ENCODE measurements around the gene DLG1. TPM values are rescaled to one million over a fixed set of nuclear protein-coding genes. Genes with fewer than 3 reads are reported as not detected.

Gene DLG1
- total and polyA plus RNA-seq, 4 donors: 12.7 to 51.2 (median 22.3) TPM

DNA sequence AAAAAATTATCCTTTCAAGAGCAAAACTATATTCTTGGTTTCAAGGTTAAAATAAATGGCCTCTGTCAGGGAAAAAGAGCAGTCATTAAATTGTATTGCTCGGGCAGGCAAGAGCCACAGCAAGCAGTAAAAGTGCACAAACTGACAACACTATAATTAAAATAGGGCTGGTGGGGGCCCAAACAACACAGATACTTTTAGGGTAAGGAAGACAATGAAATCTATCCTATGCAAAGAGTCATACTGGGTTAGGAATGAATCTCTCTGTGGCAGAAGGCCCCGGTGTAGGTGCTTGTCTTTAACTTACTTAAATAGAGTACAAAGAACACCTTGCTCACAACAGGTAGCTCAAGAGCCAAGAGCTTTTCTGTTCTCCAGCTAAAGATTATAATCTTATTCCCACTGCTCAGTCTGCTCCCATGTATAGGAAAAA lies 94.7 kb downstream of the DLG1 start:
- no peaks in the 10 kb centered on the region for H3K27me3 ChIP-seq (ENCODE audit: control insufficient read depth in 4 of 4, insufficient read depth in 4 of 4, low read length in 3 of 4)
- DNase-seq (ENCODE audit: low spot score): no peak
- no peak overlapping the region for H3K27ac ChIP-seq (ENCODE audit: low read depth in 1 of 2, low read length in 2 of 2)
- no peaks in the 10 kb centered on the region for H3K36me3 ChIP-seq (ENCODE audit: control insufficient read depth in 4 of 4, insufficient read depth in 3 of 4, low read depth in 1 of 4, low read length in 3 of 4)
- peaks cover 0 to 8% (median 6%) of the 10 kb centered on the region in 4 donors for H3K4me1 ChIP-seq (ENCODE audit: control insufficient read depth in 4 of 4, insufficient read depth in 4 of 4, low read length in 3 of 4)
- no peaks in the 10 kb centered on the region for H3K9me3 ChIP-seq (ENCODE audit: control insufficient read depth in 4 of 4, low read length in 3 of 4)
- 79% methylated on average over 2 of the region's 2 CpGs for WGBS
- no peak overlapping the region for H3K9ac ChIP-seq (ENCODE audit: low read depth in 1 of 2, low read length in 2 of 2)
- no peak overlapping the region for H3K4me3 ChIP-seq (ENCODE audit: low read depth in 1 of 3, low read length in 3 of 3)
- no peak for TF ChIP-seq RAD21 (IDR thresholded peaks at IDR 0.05)
- TF ChIP-seq MAX (IDR thresholded peaks at IDR 0.05): no peak
- no peak for TF ChIP-seq CTCF (IDR thresholded peaks at IDR 0.05; ENCODE audit: low read depth, low read length, missing input control)
- TF ChIP-seq ATF3 (IDR thresholded peaks at IDR 0.05): no peak
- TF ChIP-seq GABPA (IDR thresholded peaks at IDR 0.05 in 1 of 2, conservative IDR thresholded peaks at IDR 0.05 in 1 of 2): no peak

DNA sequence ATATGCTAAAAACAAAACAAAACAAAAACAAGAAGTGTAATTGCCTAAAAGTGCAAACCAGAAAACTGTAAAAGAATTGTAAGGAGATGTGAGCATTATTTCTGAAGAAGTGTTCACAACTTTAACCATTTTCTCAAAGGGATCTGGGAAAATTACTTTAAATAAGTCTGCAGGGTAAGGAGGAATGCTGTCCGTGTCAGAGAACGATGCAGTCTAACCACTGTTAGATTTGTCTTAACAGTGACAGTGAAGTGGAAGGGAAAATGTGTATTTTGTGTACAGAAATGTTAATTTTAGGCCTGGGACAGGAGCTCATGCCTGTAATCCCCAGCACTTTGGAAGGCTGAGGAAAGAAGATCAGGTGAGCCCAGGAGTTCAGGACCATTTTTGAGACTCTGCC lies 95.7 kb downstream of the DLG1 start:
- no peaks in the 10 kb centered on the region for H3K36me3 ChIP-seq (ENCODE audit: control insufficient read depth in 4 of 4, insufficient read depth in 3 of 4, low read depth in 1 of 4, low read length in 3 of 4)
- no peaks in the 10 kb centered on the region for H3K9me3 ChIP-seq (ENCODE audit: control insufficient read depth in 4 of 4, low read length in 3 of 4)
- no peak overlapping the region for H3K9ac ChIP-seq (ENCODE audit: low read depth in 1 of 2, low read length in 2 of 2)
- DNase-seq (ENCODE audit: low spot score): no peak
- 90% methylated on average over 2 of the region's 2 CpGs for WGBS
- H3K4me3 ChIP-seq (ENCODE audit: low read depth in 1 of 3, low read length in 3 of 3): no peak overlapping the region
- TF ChIP-seq YY1 (IDR thresholded peaks at IDR 0.05) (no peak), CTCF (IDR thresholded peaks at IDR 0.05; ENCODE audit: low read depth, low read length, missing input control) (no peak)
- H3K27ac ChIP-seq (ENCODE audit: low read depth in 1 of 2, low read length in 2 of 2): no peak overlapping the region
- peaks cover 0 to 8% (median 6%) of the 10 kb centered on the region in 4 donors for H3K4me1 ChIP-seq (ENCODE audit: control insufficient read depth in 4 of 4, insufficient read depth in 4 of 4, low read length in 3 of 4)
- no peaks in the 10 kb centered on the region for H3K27me3 ChIP-seq (ENCODE audit: control insufficient read depth in 4 of 4, insufficient read depth in 4 of 4, low read length in 3 of 4)

DNA sequence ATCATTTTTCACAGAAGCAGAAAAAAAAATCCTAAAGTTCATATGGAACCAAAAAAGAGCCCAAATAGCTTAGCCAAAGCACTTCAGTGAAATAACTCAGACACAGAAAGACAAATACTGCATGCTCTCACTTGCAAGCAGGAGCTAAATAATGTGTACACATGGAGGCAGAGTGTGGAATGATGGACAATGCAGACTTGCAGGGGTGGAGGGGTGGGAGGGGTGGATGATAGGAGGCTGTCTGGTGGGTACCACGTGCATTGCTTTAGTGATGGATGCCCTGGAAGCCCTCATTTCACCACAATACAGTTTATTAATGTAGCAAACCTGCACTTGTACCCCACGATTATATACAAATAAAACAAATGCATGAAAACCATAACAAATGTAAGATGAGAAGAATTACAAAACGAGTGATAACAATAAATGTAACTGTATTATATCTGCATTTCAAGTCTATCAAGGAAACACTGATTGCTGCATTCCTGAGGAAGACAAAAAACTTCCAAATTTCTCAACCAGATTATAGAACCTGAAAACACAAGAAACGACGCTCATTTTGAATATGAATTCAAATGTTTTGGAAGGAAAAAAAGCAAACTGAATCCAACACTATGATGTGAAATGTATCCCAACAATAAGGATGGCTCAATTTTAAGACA lies 96.5 kb downstream of the DLG1 start:
- H3K4me3 ChIP-seq (ENCODE audit: low read depth in 1 of 3, low read length in 3 of 3): no peak overlapping the region
- 80% methylated on average over 5 of the region's 5 CpGs for WGBS
- no peak overlapping the region for H3K9ac ChIP-seq (ENCODE audit: low read depth in 1 of 2, low read length in 2 of 2)

More for the DNA sequence above, 96.5 kb downstream of the DLG1 start:
- Histone ChIP-seq H3K27ac (ENCODE audit: low read depth in 1 of 2, low read length in 2 of 2) (no peak overlapping the region), H3K4me1 (ENCODE audit: control insufficient read depth in 4 of 4, insufficient read depth in 4 of 4, low read length in 3 of 4) (peaks cover 0 to 8% (median 6%) of the 10 kb centered on the region in 4 donors), H3K36me3 (ENCODE audit: control insufficient read depth in 4 of 4, insufficient read depth in 3 of 4, low read depth in 1 of 4, low read length in 3 of 4) (no peaks in the 10 kb centered on the region), H3K27me3 (ENCODE audit: control insufficient read depth in 4 of 4, insufficient read depth in 4 of 4, low read length in 3 of 4) (no peaks in the 10 kb centered on the region), H3K9me3 (ENCODE audit: control insufficient read depth in 4 of 4, low read length in 3 of 4) (no peaks in the 10 kb centered on the region)
- TF ChIP-seq GABPA (IDR thresholded peaks at IDR 0.05 in 1 of 2, conservative IDR thresholded peaks at IDR 0.05 in 1 of 2): no peak
- no peak for TF ChIP-seq RXRA (IDR thresholded peaks at IDR 0.05)
- TF ChIP-seq FOXA2 (IDR thresholded peaks at IDR 0.05): no peak
- no peak for TF ChIP-seq ATF3 (IDR thresholded peaks at IDR 0.05)
- TF ChIP-seq JUND (IDR thresholded peaks at IDR 0.05): no peak
- no peak for TF ChIP-seq TAF1 (conservative IDR thresholded peaks at IDR 0.05)
- no peak for TF ChIP-seq RAD21 (IDR thresholded peaks at IDR 0.05)
- no peak for TF ChIP-seq NR2F2 (IDR thresholded peaks at IDR 0.05)
- TF ChIP-seq YY1 (IDR thresholded peaks at IDR 0.05): no peak
- no peak for TF ChIP-seq FOXA1 (IDR thresholded peaks at IDR 0.05)
- TF ChIP-seq EGR1 (IDR thresholded peaks at IDR 0.05; ENCODE audit: low read depth in 2 of 2): no peak
- TF ChIP-seq HNF4A (conservative IDR thresholded peaks at IDR 0.05): no peak
- no peak for TF ChIP-seq CTCF (IDR thresholded peaks at IDR 0.05; ENCODE audit: low read depth, low read length, missing input control)
- TF ChIP-seq HNF4G (IDR thresholded peaks at IDR 0.05): no peak
- TF ChIP-seq, protein P1, sequence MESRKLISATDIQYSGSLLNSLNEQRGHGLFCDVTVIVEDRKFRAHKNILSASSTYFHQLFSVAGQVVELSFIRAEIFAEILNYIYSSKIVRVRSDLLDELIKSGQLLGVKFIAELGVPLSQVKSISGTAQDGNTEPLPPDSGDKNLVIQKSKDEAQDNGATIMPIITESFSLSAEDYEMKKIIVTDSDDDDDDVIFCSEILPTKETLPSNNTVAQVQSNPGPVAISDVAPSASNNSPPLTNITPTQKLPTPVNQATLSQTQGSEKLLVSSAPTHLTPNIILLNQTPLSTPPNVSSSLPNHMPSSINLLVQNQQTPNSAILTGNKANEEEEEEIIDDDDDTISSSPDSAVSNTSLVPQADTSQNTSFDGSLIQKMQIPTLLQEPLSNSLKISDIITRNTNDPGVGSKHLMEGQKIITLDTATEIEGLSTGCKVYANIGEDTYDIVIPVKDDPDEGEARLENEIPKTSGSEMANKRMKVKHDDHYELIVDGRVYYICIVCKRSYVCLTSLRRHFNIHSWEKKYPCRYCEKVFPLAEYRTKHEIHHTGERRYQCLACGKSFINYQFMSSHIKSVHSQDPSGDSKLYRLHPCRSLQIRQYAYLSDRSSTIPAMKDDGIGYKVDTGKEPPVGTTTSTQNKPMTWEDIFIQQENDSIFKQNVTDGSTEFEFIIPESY (IDR thresholded peaks at IDR 0.05): no peak
- DNase-seq (ENCODE audit: low spot score): no peak

All from liver (tissue), 9 donors.